ENCODE measurements around the gene PRDX6. TPM values are rescaled to one million over a fixed set of nuclear protein-coding genes. Genes with fewer than 3 reads are reported as not detected.

PRDX6 gene
- total and polyA plus RNA-seq, 2 donors (not counting 1 experiment from before 2014, with no cell fraction given), result 51.6 to 85.2 TPM

DNA sequence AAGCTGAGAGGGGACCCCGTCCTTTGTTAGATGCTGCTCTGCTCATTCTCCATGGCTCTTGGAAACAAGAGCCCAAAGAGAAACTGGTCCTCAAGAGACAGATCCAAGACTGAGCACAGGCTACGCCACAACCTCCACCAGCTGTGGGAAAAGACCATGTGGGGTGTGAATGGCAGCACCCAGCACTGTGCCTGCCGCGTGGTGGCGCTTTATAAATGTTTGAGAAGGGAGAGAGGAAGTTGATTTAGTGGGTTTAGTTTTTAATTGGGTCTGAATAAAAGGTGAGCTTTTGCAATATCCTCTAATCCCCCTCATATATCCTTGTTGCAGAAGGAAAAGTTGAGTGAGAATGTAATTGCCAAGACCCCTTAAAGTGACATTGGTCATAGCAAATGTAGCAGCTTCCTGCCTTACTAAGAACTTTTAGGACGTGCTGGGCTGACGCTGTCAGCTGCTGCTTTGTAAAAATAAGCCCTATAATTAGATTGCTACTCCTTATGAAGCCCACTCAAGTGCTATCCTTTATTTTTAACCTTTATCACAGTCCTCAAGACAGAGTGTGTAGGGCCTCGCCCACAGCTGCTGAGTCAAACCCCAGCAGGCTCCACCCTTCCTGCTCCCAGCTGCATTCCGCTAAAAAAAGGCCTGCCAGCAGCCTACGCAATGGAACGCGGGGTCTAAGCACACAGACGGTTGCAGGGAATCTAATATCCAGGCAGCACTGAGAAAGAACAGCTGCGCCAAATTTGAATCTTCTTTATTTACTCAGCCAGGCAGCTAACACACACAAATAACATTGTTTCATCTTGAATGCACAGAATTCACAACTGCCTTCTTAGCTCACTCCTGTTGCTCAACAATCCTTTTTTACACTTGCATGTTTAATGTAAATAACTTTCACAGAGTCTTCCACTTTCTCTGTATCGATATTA is 47.4 kb upstream of the PRDX6 start:
- ATAC-seq (ENCODE audit: low read depth), result peak; percentile 89
- H3K9ac ChIP-seq (ENCODE audit: low read length), result peak overlapping the region; percentile 49
- H3K36me3 ChIP-seq (replicated peaks in 1 of 2; ENCODE audit: control extremely low read depth in 1 of 2, control insufficient read depth in 1 of 2, extremely low read depth in 1 of 2, insufficient read depth in 2 of 2, low read length in 1 of 2), result no peaks in the 10 kb centered on the region
- peak overlapping the region; percentile 43 to 63 for H3K27ac ChIP-seq (ENCODE audit: low read length in 2 of 2)
- H3K4me2 ChIP-seq (replicated peaks; ENCODE audit: low read depth, low read length, poor library complexity, severe bottlenecking), result peak overlapping the region; percentile 72
- H4K20me1 ChIP-seq (ENCODE audit: control insufficient read depth, insufficient read depth, low read length, poor library complexity, severe bottlenecking), result no peaks in the 10 kb centered on the region
- WGBS (ENCODE audit: insufficient coverage), result 6% methylated on average over 11 of the region's 15 CpGs
- H3K4me3 ChIP-seq (ENCODE audit: control extremely low read depth in 1 of 5, extremely low read depth in 1 of 5, insufficient read depth in 1 of 5, low read depth in 2 of 5, low read length in 4 of 5), result peak overlapping the region; percentile 20 to 50 (median 31)
- peak; percentile 82 for DNase-seq
- CTCF ChIA-PET, result interaction anchor here (0.6 to 4.7 kb wide), 52 partner anchors 9 to 833 kb away, joined by 3 to 73 read pairs (median 4); partner anchors contain the start of genes CENPL, DARS2, GAS5 and KLHL20
- H3K27me3 ChIP-seq (replicated peaks in 1 of 4; ENCODE audit: control extremely low read depth in 1 of 4, control insufficient read depth in 3 of 4, insufficient read depth in 4 of 4, low read length in 3 of 4), result no peaks in the 10 kb centered on the region
- POLR2A ChIA-PET, result interaction anchor here (0.5 to 1.3 kb wide), 7 partner anchors 18 to 756 kb away, joined by 3 to 7 read pairs (median 3); partner anchors contain the start of genes DARS2 and PRDX6
- Mint-ChIP-seq H3K9me3 (ENCODE audit: insufficient read depth) (no peaks in the 10 kb centered on the region), H3K4me1 (peaks cover 24% of the 10 kb centered on the region), H3K27me3 (no peaks in the 10 kb centered on the region), H3K27ac (peak overlapping the region; percentile 84), H3K4me3 (peak overlapping the region; percentile 74)
- TF ChIP-seq, protein P1, sequence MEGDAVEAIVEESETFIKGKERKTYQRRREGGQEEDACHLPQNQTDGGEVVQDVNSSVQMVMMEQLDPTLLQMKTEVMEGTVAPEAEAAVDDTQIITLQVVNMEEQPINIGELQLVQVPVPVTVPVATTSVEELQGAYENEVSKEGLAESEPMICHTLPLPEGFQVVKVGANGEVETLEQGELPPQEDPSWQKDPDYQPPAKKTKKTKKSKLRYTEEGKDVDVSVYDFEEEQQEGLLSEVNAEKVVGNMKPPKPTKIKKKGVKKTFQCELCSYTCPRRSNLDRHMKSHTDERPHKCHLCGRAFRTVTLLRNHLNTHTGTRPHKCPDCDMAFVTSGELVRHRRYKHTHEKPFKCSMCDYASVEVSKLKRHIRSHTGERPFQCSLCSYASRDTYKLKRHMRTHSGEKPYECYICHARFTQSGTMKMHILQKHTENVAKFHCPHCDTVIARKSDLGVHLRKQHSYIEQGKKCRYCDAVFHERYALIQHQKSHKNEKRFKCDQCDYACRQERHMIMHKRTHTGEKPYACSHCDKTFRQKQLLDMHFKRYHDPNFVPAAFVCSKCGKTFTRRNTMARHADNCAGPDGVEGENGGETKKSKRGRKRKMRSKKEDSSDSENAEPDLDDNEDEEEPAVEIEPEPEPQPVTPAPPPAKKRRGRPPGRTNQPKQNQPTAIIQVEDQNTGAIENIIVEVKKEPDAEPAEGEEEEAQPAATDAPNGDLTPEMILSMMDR (IDR thresholded peaks at IDR 0.05), result peak; percentile 78
- no peak for TF ChIP-seq EZH2 (IDR thresholded peaks at IDR 0.05; ENCODE audit: borderline replicate concordance, insufficient read depth, low read depth, low read length, poor library complexity, severe bottlenecking)
- peaks cover 20 to 23% of the 10 kb centered on the region in 2 donors for H3K4me1 ChIP-seq (ENCODE audit: control insufficient read depth in 2 of 2, insufficient read depth in 2 of 2, low read length in 2 of 2)
- intact Hi-C loops (cut with micrococcal nuclease), result loop anchor here (1.0 to 10.0 kb wide), 5 partner anchors 9 to 788 kb away; partner anchors contain the start of gene RC3H1
- no peaks in the 10 kb centered on the region for H3K79me2 ChIP-seq (ENCODE audit: control insufficient read depth, insufficient read depth, low read length)
- peak overlapping the region; percentile 82 for H2AFZ ChIP-seq (ENCODE audit: insufficient read depth, low read depth, low read length, poor library complexity, severe bottlenecking)
- H3K9me3 ChIP-seq (ENCODE audit: control extremely low read depth in 1 of 3, control insufficient read depth in 2 of 3, insufficient read depth in 1 of 3, low read length in 2 of 3), result no peaks in the 10 kb centered on the region
